ENCODE data around the gene KCNH2.
"Not testable (repeated sequence)": the region's sequence is repeated elsewhere in the genome, so short reads cannot be mapped to it uniquely, and the experiment has no call there.

KCNH2 gene

DNA sequence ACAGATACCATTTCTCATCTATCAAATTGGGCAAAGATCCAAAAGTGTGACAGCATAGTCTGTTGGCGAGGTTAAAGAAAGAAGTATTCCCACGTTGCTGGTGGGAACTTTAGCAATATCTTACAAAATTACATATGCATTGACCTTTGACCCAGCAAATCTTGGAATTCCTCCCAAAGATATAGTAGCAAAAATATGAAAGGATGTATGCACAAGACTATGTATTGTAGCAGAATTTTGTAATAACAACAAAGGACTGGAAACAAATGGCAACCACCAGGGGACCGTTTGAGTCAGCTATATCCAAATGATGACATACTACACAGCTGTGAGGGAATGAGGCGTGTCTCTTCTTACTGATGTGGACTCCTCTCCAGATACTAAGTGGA is 50.2 kb downstream of the KCNH2 start:
- DNase-seq = no peak

DNA sequence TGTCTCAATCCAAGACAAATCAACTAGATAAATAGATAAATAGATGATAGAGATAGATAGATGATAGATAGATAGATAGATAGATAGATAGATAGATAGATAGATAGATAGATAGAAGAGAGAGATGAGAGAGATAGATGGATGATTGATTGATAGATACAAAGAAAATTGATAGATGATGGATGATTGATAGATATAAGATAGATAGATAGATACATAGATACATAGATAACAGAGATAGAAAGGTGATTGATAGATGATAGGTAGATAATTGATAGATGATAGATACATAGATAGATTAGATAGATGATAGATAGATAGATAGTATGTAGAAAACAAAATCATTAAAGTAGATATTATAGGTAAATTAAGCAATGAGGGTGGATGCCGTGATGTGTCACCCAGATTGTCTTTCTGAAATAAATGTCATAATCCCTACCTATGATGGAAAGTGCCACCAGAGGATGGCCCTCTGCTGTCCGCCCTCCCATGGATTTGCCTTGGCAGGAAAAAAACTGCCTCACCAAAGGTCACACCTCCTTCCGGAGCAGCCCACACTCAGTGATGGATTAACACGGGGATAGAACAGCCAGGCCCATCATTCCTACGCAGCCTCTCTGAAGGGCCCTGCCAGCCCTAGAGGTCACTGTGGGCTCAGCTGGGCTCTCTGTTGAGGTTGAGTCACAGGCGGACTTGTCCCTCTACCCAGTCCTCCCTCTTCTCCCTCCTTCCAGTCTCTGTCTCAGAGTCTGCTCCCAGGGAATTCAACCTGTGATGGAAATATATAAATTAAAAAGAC is 50.8 kb downstream of the KCNH2 start:
- DNase-seq = no peak

DNA sequence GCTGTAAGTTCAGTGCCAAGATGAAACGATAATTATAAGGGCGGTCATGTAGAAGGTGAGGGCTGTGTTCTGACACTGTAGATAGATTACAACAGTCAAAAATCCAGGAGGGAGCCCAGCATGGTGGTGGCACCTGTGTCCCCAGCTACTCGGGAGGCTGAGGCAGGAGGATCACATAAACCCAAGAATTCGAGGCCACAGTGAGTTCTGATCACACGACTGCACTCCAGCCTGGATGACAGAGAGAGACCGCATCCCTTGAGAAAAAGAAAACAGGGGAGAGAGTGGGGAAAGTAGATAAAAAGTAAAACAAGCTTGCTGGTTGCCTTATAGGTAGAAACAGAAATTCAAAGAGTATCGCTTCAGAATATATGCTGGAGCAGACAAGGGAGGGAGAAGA is 52.1 kb downstream of the KCNH2 start:
- no peak for DNase-seq

DNA sequence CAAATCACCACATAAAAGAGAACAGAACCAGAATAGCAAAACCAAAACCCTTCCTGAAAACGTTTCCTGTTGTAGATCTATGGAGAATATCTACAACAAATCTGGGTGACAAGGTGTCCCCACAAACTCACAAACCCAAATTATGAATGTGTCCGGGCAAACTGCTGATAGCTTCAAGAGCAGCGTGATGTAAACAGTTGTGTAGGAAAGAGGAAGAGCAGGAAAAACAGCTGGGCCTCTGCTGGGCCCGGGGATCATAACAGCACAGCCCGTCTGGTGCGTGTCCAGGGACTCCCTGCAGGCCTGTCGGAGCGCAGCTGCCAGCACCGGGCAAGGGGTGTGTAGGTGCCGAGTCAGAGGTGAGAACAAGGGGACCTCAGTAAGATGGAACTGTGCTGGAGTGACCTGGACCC is 53.7 kb downstream of the KCNH2 start:
- no peak for DNase-seq

DNA sequence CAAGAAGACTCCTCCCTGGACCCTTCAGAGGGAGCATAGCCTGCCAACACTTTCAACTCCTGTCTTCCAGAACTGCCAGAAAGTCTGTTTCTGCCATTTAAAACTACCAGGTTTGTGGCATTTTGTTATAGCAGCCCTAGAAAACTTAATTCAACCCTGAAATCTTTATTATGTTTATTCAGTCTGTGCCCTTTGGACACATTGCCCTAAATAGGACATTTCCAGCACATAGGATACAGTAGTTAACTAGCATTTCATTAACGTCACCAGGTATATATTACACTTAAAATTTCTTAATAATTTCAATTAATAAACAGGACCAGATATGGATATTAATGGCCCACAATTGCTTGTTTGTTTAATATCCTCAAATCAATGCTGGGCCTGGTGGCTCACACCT is 54.3 kb downstream of the KCNH2 start:
- no peak for DNase-seq

DNA sequence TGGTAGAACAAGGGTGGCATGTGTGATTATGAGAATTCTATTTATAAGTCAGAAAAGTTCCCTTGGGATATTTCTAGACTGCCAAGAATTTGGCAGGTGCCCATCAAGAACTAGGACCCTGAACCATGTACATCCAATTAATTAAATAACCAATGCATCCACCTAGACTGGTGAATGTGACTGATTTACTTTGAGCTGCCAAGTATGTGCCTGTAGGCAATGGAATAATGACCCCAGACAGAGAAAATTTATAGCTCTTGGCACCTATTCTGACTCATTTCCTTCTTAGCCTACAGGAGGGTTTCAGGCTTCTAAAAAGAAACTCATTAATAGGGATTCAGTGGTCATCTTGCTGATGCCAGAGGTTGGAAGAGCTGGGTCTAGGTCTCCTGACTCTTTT is 54.9 kb downstream of the KCNH2 start:
- no peak for DNase-seq

DNA sequence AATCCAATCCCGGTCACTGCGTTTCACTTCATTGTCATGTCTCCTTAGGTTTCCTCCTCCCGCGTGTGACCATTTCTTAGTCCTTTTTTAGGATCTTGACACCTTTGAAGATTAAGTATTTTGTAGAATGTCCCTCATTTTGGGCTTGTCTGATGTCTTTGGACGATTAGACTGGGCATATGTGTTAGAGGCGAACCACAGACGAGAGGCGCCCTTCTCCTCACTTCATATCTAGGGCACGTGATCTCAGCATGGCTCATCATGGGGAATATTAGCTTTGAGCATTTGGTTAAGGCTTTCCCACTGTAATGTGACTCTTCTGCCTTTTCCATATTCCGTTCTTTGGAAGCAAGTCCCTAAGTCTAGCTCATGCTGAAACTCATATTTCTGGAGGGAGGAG is 59.0 kb downstream of the KCNH2 start:
- no peak for DNase-seq

DNA sequence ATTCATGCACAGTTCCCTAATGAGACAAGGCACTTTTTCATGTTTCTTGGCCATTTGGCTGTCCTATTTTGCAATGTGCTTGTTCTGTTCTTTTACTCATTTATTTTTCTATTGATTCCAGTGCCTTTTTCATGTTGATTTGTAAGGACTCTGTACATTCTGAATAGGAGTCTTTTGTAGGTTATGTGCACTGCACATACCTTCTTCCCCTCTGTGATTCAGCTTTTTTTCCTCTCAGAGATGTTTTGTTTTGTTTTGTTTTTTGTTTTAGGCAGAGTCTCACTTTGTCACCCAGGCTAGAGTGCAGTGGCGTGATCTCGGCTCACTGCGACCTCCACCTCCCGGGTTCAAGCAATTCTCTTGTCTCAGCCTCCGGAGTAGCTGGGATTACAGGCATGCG is 59.7 kb downstream of the KCNH2 start:
- DNase-seq = no peak

DNA sequence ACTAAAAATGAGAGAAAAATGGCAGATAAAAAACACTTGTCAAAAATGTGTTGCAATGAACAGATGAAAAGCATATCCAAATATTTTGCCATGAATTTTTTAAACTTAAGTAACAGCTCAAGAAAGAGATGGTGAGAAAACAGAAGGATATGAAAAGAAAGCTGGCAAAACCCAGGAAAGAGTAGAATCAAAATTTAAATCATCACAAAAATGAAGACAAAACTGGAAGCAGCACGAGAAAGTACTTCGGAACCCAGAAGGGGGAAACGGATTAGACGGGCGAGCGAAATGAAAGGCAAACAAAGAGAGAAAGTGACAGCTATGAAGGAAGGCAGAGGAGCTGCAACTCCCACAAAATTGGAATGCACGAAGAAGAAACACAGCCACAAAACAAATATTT is 60.2 kb downstream of the KCNH2 start:
- DNase-seq = no peak

DNA sequence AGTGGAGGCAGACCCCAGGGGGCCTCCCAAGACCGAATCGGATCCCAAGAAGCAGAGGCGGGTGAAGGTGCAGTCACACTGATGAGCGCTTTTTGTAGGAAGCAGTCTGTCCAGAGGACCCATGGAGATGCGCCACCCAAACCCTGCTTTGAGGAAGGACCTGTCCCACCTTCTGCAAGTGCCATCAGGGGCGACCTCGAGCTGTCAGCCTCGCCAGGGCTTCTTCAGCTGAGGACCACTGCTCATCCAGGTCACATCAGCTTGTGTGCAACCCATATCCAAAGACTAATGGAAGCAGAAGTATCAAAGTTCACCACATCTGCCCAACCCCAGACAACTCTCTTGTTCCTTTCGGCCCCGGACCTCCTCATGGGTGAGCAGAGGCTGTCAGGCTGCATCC is 61.5 kb downstream of the KCNH2 start:
- DNase-seq = no peak

DNA sequence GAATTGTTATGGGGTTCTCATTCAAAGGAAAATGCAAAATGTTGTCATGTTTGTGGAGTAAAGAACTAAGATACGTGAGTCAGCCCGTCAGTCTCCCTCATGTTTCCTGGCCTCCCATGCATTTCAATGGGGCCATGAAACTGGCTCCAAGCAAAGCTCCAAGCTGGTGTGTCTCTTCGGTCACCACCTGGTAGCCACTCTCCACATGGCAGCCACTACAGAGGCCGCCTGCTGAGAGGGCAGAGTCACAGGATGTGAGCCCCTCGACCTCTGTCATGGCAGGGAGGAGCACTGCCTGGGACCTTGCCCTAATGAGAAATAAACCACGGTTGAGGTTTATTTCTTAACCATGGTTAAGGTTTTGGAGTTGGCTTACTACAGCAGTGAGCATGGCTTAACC is 63.2 kb downstream of the KCNH2 start:
- no peak for DNase-seq

DNA sequence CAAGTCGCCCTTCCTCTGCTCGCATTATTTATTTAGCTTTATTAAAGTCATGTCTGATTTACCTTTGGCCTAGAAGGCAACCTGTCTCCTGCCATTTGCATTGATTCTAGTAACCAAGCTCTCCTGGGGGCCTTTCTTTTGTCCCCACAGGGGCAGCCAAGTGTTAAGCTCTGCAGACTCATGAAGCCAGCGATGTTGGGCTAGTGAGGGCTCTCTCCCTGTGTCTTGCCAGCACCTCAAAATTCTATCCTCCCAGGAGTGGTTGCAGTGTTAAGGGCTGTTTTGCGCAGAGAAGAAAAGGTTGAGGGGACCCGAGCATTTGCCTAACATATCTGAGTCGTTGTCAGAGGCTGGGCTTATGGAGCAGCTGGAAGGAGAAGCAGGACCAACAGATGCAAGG is 63.9 kb downstream of the KCNH2 start:
- no peak for DNase-seq

DNA sequence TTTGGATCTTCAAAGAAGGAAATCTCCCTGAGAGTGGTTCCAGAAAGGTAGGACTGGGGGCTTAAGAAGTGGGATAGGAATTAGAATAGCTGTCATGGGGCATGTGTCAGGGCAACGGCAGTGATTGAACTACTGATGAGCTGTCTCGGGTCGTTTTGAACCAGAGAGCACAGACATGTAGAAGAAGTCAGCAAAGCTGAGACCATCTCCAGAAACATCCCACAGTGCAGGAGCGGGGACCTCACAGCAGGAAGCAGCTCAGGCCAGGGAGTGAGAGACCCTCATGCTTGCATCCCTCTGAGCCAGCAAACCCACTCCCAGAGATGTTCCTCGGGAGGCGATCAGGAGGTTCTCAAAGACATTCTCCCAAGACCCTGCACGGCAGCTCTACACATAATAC is 65.7 kb downstream of the KCNH2 start:
- DNase-seq = no peak

DNA sequence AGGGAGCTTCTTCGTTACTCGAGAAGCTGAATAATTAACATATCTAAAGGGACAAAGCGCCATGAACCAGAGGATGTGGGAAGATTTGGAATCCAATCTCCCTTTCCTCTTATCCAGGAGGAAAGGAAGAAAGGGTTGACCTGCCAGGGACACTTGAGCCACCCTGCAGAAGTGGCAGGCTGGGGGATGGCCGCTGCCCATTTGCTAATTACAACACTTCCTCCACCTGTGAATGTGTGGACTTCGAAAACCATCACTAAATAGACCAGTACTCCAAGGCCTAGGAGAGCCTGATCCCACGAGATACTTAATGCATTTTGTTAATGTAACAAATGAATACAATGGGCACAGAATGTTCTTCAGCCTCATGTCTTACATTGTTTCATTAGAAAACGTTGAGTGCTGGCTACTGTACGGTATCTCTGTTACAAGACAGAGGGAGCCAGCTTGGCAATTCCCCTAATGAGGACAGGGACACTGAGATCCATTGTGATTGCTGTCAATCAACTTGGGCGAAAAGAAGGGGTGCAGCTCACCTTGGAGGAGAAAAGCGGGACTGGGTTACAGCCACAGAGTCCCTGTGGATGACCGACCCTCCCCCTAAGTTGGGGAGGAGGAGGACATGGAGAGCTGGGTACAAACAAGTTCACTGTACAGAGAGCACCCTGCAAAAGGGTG is 66.4 kb downstream of the KCNH2 start:
- no peak for DNase-seq

DNA sequence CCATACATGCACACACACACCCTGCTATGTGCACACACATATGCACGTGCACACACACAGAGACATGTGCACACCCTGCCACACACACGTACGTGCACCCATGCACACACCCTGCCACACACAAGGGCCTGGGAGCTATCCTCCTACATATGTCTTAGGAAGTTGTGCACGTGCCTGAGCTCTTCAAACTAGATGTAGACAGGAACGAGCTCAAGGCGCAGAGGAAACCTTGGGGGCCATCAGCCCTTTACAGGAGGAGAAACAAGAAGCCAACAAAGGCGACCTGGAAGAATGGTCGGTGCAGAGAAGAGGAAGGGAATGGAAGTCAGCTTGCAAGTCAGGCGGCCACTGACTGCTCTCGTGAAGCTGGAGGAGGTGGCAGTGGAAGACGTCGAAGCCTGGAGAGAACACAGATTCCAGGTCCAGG is 67.1 kb downstream of the KCNH2 start:
- DNase-seq = no peak

DNA sequence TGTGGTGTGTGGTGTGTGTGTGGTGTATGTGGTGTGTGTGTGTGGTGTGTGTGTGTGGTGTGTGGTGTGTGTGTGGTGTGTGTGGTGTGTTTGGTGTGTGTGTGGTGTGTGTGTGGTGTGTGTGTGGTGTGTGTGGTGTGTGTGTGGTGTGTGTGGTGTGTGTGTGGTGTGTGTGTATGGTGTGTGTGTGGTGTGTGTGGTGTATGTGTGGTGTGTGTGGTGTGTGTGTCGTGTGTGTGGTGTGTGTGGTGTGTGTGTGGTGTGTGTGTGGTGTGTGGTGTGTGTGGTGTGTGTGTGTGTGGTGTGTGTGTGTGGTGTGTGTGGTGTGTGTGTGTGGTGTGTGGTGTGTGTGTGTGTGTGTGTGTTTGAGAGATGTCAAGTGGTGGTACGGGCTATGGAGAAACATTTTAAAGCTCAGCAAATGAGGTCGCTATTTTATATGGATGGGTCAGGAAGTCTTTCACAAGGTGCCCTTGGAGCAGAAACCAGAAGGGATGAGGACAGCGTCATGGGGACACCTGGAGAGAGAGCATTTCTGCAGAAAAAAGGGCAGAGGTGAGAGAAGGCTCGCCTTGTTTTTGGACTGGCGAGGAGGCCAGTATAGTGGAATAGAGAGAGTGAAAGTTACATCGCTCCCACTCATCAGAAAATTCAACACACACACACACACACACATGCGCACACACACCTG is 67.7 kb downstream of the KCNH2 start:
- DNase-seq = not testable (repeated sequence)

DNA sequence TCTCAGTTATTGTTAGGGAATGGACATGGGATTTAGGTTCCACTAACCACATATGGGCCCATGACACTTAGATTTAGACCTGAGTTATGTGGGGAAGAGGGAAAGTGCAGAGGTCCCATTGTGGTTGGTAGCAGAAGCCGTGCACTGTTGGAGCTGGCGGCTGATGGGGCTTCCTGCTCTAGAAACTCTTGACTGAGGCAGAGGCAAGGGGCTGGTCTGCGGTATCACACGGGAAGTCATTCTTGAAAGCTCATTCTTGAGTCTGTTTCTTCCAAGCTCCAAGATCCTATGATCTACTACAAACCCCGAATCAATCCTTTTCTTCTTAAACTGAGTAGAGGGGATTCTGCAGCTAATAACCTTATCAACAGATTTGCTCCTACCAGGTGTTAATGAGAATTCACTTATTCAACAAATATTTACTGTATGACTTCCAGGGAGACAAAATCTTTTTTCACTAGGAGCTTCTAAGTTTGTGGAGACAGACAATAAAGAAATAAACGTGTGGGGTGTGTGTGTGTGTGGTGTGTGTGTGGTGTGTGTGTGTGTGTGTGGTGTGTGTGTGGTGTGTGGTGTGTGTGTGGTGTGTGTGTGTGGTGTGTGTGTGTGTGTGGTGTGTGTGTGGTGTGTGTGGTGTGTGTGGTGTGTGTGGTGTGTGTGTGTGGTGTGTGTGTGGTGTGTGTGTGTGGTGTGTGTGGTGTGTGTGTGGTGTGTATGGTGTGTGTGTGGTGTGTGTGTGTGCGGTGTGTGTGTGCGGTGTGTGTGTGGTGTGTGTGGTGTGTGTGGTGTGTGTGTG is 68.7 kb downstream of the KCNH2 start:
- no peak for DNase-seq

DNA sequence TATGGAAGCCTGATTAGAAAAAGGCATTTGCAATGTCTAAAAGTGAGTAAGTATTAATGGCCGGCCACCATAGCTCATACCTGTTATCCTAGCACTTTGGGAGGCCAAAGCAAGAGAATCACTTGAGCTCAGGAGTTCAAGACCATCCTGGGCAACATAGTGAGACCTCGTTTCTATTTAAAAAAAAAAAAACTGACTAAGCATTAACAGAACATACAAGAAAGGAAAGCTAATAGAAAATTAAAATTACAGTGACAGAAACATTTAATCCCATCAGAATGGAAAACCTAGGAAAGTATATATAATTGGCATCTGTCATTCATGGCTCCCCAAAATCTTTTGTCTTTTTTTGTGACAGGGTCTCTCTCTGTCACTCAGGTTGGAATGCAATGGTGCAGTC is 69.9 kb downstream of the KCNH2 start:
- no peak for DNase-seq

DNA sequence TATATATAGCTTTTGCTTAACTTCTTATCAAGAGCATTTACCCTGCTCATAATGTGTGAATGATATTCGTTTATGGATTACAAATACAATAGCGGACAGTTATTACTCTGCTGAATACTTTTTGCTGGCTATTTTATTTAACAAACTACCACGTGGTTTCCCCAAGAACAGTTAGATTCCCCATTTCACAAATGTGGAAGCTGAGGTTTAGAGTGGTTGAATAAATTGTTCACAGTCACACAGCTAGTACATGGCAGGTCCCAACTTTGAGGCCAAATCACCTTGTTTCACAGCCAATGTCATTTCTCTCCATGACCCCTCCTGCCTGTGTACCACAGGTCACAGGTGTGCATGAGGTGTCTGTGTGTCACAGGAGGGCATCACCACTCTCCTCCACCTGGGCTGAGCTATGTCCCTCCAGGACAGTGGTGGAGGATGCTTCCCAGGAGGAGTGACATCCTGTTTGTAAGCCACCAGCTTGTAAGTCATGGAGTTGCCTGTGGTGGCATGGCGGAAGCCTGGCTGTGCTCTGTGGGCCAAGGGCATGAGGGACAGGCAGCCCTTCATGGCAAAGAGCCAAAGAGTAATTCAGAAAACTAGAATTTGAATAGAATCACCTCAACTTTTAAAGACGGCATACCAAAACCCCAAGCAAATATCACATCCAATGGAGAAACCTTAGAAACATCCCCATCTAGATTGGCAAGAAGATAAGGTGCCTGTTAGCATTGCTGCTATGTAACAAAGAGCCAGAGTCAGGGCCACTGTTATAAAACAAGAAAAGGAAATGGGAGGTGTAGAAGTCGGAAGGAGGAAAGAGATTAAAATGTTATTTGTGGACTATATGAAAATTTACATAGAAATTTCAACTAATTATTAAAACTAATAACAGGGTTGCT is 73.9 kb downstream of the KCNH2 start:
- no peak for DNase-seq

DNA sequence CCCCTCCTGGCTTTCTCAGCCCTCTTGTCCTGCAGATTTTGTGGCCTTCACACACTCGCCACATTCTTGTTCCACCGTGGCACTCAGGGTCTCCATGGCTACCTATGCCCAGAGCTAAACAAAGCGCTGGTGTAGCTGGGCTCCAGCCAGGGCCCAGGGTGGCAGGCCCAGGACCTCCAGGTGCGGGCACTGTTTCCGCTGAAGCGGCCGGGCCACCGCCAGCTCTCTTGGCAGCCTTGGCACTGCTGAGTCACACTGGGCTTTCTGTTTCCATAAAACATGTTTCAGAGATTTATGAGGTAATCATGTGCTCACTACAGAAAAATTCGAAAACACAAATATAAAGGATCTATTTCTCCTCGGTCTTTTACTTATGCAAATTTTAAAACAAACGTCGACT is 74.5 kb downstream of the KCNH2 start:
- DNase-seq = peak; percentile 95

DNA sequence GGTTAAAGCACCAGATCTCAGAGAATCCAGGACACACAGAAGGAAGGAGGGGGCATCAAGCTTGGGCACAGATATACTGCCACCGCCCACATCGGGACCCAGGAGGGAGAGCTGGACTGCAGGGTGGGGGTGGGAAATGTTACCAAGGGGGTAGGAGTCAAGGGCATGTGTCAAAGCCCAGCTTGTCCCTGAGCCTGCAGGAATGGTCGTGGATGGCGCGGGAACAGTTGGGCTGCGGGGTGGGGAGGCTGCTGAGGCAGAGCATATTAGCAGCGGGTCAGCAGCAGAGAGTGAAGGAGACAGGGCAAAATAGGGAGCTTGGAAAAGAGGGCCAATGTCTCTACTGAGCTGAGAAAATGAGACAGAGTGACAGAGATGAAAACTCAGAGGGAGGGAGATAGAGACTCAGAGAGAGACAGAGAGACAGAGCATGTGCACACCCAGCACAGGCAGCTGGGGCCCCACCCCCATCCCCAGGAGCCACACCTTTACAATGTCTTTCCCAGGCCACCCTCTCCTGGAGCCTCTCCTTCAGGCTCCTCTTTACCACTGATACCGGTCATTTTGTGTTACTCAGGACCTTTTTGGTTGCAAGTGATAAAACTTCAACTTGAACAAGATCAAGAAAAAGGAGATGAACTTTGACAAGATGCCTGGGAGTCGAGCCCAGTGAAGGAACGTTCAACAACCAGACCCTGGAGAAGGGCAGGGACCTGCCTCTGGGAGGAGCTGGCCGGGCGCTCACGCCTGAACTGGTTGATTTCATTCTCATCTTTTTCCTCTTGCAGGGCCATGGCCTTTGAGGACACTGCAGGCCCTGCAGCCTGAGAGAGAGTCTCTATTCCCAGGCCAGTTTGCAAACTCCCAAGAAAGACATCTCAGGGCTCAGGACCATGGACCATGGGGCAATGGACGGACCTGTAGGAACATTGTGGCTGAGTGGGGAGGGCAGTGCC is 75.8 kb downstream of the KCNH2 start:
- no peak for DNase-seq

Measured in NCI-H1092 (cell line).